ENCODE data around the gene KCNK10. TPM values are rescaled to one million over a fixed set of nuclear protein-coding genes. Genes with fewer than 3 reads are reported as not detected.
A peak's percentile ranks its signal among the peaks of the same experiment; 100 is the strongest.

KCNK10 gene, protein sequence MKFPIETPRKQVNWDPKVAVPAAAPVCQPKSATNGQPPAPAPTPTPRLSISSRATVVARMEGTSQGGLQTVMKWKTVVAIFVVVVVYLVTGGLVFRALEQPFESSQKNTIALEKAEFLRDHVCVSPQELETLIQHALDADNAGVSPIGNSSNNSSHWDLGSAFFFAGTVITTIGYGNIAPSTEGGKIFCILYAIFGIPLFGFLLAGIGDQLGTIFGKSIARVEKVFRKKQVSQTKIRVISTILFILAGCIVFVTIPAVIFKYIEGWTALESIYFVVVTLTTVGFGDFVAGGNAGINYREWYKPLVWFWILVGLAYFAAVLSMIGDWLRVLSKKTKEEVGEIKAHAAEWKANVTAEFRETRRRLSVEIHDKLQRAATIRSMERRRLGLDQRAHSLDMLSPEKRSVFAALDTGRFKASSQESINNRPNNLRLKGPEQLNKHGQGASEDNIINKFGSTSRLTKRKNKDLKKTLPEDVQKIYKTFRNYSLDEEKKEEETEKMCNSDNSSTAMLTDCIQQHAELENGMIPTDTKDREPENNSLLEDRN
- total RNA-seq (2013; cell fraction: nucleolus; rRNA removed): not detected in 2 replicates
- 0.06 TPM in 1 of 2 replicates, not detected in the other for total RNA-seq (2014; rRNA removed)
- not detected in 2 replicates for total RNA-seq (2014; rRNA removed; fragmentation: Illumina TruSeq; extraction: Trizol)
- 0.13 TPM in 1 of 2 replicates, not detected in the other for total RNA-seq (2021)
- not detected for polyA plus RNA-seq (2011; ENCODE audit: low read depth)
- not detected in 2 replicates for polyA plus RNA-seq (2011; rRNA removed)
- 0.03 TPM in 1 of 2 replicates, not detected in the other for polyA plus RNA-seq (2011; cell fraction: cytosol; rRNA removed)
- not detected in 2 replicates for polyA plus RNA-seq (2011; cell fraction: nucleus; rRNA removed)
- not detected in 2 replicates for polyA plus RNA-seq (2012)
- 0.01 TPM in 1 of 2 replicates, not detected in the other for polyA plus RNA-seq (2014; fragmentation: Illumina TruSeq; extraction: Trizol)
- polyA plus RNA-seq (2014; fragmentation: Nextera tagmentation; extraction: Ambion mirVana): under 1 TPM in 1 of 2 experiments, not detected in 1; 0.02 TPM
- polyA plus RNA-seq (2014; rRNA removed): 0.01 TPM in 1 of 2 replicates, not detected in the other
- polyA plus RNA-seq (2016; fragmentation: Nextera tagmentation; extraction: Ambion mirVana): not detected
- polyA minus RNA-seq (2011; rRNA and poly(A)+ RNA removed): 0.10 TPM in 1 of 2 replicates, not detected in the other
- not detected in 2 replicates for polyA minus RNA-seq (2011; cell fraction: cytosol; rRNA and poly(A)+ RNA removed)
- polyA minus RNA-seq (2011; cell fraction: nucleus; rRNA and poly(A)+ RNA removed): not detected in 2 replicates
- percentile 0 among the genes with signal in this experiment for Bru-seq, nascent RNA
- BruChase-seq, experiment 1, labeled RNA remaining after a 6-hour chase: percentile 1 among the genes with signal in this experiment
- percentile 0 among the genes with signal in this experiment for BruChase-seq, experiment 2, labeled RNA remaining after a 2-hour chase
- long read RNA-seq, experiment 1: 0 reads
- long read RNA-seq, experiment 2: 0 reads

- peak within 1 kb of the TSS; percentile 53; the same call in 1 of the 2 replicates for H3K4me3 ChIP-seq
- CTCF ChIA-PET: no interaction called here
- no peaks in the 10 kb centered on the region; the same call in 2 of the 3 replicates for H3K9me3 ChIP-seq (replicated peaks; ENCODE audit: control insufficient read depth, insufficient read depth, low read length)
- DNase-seq (ENCODE audit: low read depth, low spot score) (no peak), ATAC-seq (peak; percentile 20), FAIRE-seq (no peak)
- in situ Hi-C loops (cut with MboI): no loop called here
- H3K4me1 ChIP-seq (ENCODE audit: control insufficient read depth, insufficient read depth, low read length): peaks cover 5% of the 10 kb centered on the region
- no peaks in the 10 kb centered on the region; the same call in 1 of the 2 replicates for H4K20me1 ChIP-seq (ENCODE audit: control insufficient read depth, insufficient read depth)
- H3K9ac ChIP-seq (ENCODE audit: control insufficient read depth, insufficient read depth, low read length): no peak within 1 kb of the TSS
- no peak within 1 kb of the TSS for H3K27ac ChIP-seq (ENCODE audit: control insufficient read depth, insufficient read depth)
- H3K4me2 ChIP-seq (ENCODE audit: control insufficient read depth, insufficient read depth): peak within 1 kb of the TSS; percentile 85
- SMC1A ChIA-PET (ENCODE audit: uncharacterized antibody, unreplicated experiment): no interaction called here
- no peaks in the 10 kb centered on the region for H3K79me2 ChIP-seq (ENCODE audit: control insufficient read depth, insufficient read depth, low read length)
- intact Hi-C loops (cut with micrococcal nuclease; ENCODE audit: unreplicated experiment): no loop called here
- no peaks in the 10 kb centered on the region for H3K36me3 ChIP-seq (ENCODE audit: control insufficient read depth in 2 of 2, insufficient read depth in 2 of 2, low read length in 1 of 2)
- RAD21 ChIA-PET (ENCODE audit: unreplicated experiment): no interaction called here
- BruUV-seq (replicated peaks): no TSS peak
- H3K27me3 ChIP-seq (replicated peaks in 1 of 2; ENCODE audit: control insufficient read depth in 2 of 2, insufficient read depth in 2 of 2, low read length in 1 of 2): peaks cover 4 to 43% of the 10 kb centered on the region in 2 experiments
- 3% methylated on average over 13 of the region's 52 CpGs for WGBS (ENCODE audit: insufficient coverage, insufficient replicate concordance, low lambda C conversion rate, missing lambda C conversion rate)
- no peak within 1 kb of the TSS; the same call in 1 of the 2 replicates for H2AFZ ChIP-seq (ENCODE audit: control insufficient read depth, low read depth, low read length)
- POLR2A ChIA-PET: no interaction called here
- TF ChIP-seq RFX5 (IDR thresholded peaks at IDR 0.05; ENCODE audit: low read depth, low read length) (no peak), HDAC6 (IDR thresholded peaks at IDR 0.05; ENCODE audit: unreplicated experiment) (peak; percentile 79), SUZ12 (IDR thresholded peaks at IDR 0.05; ENCODE audit: unreplicated experiment) (peak; percentile 20), ATF7 (IDR thresholded peaks at IDR 0.05; ENCODE audit: low read depth) (no peak), ZBTB40 (IDR thresholded peaks at IDR 0.05; ENCODE audit: borderline replicate concordance) (no peak), ZNF274 (IDR thresholded peaks at IDR 0.05; ENCODE audit: insufficient read depth, insufficient read length) (no peak), WRNIP1 (IDR thresholded peaks at IDR 0.05; ENCODE audit: borderline replicate concordance, low read depth, low read length) (no peak), ZZZ3 (IDR thresholded peaks at IDR 0.05; ENCODE audit: control insufficient read depth, insufficient read length, low read depth) (no peak), NFIC (IDR thresholded peaks at IDR 0.05; ENCODE audit: low read depth, low read length) (no peak), SKIL (IDR thresholded peaks at IDR 0.05; ENCODE audit: low read depth, poor library complexity, severe bottlenecking) (no peak)
These were observed at the start of gene KCNK10 for GRCh38 chr14:88323086-88323522. KCNK10 (minus strand) TSS chr14:88323269; CDS start chr14:88322798, 471 bp downstream.
